NCI-H524 treated with DMSO at 0.1 percent for 48 hours (cell line): ENCODE data around the gene CNDP1.
A peak's percentile ranks its signal among the peaks of the same experiment; 100 is the strongest.
"Not testable (repeated sequence)": the region's sequence is repeated elsewhere in the genome, so short reads cannot be mapped to it uniquely, and the experiment has no call there.

ENCODE experiments used
- DNase-seq: peaks from one replicate; lab custom pipeline; 2025; lab: John Stamatoyannopoulos, UW

CNDP1 gene

DNA sequence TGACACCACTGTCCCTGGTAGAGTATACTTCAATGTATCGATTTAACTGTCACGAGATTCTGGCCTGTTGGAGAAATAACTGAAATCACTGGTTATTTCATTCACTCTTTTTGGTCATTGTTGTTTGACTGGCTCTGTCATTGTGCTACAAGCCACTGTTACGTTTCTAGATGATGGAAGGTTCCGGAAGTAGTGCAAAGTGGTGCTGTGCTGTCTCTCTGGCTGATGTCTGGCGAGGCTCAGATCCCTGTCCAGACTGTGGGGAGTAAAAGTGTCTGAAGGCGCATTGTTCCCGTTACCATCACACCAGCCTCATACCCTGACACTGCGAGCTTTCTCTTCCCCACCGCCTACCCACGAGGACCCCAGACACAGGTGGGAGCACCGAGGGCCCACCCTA, 11.7 kb downstream of the CNDP1 start:
- DNase-seq: no peak

- no peak for DNase-seq
Observed at GRCh38 chr18:74546751-74547530, 12.6 kb downstream of the CNDP1 start.

DNA sequence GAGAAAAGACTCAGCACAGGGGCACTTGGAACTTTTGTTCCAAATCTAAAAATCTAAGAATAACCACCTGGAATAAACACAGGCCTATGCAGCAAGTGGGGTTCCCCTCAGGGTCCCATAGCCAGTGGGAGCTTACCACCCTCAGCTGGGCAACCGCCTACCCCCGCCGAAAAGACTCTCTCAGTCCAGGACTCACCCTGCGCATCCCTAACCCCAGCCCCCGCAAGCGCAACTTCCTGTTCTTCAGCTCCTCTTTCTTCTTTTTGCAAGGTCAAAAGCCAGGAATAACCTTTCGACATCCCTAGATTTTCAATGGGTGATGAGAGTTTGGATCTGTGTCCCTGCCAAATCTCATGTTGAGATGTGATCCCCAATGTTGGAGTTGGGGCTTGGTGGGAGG, 13.6 kb downstream of the CNDP1 start:
- no peak for DNase-seq

- DNase-seq: no peak
Observed at GRCh38 chr18:74549591-74550104, 15.3 kb downstream of the CNDP1 start.

DNA sequence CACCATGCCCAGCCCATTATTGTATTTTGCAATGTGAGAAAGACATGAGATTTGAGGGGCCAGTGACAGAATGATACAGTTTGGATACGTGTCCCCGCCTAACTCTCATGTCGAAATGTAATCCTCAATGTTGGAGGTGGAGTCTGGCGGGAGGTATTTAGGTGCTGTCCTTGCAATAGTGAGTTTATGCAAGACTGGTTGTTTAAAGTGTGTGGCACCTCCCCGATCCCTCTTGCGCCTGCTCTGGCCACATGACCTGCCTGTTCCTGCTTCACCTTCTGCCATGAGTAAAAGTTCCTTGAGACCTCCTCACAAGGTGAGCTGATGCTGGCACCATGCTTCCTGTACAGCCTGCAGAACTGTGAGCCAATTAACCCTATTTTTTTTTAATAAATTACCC, 16.6 kb downstream of the CNDP1 start:
- no peak for DNase-seq

DNA sequence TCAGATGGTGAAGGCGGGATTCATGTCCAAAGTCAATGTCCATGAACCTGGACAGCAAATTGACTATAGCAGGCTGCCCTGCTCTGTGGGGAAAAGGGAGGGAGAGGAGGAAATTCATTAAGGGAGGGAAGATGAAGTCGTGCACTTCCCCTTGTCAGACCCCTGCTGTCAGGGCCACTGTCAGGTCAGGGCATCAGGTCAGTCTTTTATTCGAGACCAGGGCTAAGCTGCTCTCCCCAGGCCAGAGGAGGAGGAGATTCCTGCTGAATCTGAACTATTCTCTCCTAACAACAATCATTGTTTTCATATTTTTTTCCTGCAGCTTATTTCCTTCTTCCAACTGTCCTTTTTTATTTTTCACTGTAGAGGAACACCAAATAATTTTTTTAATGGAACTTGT, 17.2 kb downstream of the CNDP1 start:
- no peak for DNase-seq

- DNase-seq: peak; percentile 2
Observed at GRCh38 chr18:74551936-74552555, 17.7 kb downstream of the CNDP1 start.

- DNase-seq: no peak
Observed at GRCh38 chr18:74556126-74556525, 21.8 kb downstream of the CNDP1 start.

DNA sequence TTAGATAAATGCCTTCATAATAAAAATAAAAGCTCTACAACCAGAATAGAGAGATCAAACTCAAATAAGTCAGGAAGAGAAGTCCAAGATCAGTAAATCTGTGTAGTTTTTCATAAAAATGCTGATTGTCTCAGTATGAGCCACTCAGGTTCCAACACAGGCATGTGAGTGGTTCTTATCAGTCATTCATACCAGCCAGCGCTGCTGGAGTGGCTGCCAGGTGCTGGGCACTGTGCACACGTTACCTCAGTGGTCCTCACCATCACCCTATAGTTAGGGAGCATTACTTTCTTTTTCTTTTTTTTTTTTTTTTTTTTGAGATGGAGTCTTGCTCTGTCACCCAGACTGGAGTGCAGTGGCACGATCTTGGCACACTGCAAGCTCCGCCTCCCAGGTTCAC, 23.8 kb downstream of the CNDP1 start:
- no peak for DNase-seq

GRCh38 chr18:74562131-74562730, 27.9 kb downstream of the CNDP1 start:
- DNase-seq: no peak

GRCh38 chr18:74562775-74563174, 28.5 kb downstream of the CNDP1 start:
- DNase-seq: no peak

- DNase-seq: no peak
Observed at GRCh38 chr18:74563999-74564398, 29.7 kb downstream of the CNDP1 start.

DNA sequence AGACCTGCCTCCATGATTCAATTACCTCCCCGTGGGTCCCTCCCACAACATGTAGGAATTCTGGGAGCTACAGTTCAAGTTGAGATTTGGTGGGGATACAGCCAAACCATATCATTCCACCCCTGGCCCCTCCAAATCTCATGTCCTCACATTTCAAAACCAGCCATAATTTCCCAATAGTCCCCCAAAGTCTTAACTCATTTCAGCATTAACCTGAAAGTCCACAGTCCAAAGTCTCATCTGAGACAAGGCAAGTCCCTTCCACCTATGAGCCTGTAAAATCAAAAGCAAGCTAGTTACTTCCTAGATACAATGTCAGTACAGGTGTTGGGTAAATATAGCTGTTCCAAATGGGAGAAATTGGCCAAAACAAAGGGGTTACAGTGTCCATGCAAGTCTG, 30.9 kb downstream of the CNDP1 start:
- not testable (repeated sequence) for DNase-seq

DNA sequence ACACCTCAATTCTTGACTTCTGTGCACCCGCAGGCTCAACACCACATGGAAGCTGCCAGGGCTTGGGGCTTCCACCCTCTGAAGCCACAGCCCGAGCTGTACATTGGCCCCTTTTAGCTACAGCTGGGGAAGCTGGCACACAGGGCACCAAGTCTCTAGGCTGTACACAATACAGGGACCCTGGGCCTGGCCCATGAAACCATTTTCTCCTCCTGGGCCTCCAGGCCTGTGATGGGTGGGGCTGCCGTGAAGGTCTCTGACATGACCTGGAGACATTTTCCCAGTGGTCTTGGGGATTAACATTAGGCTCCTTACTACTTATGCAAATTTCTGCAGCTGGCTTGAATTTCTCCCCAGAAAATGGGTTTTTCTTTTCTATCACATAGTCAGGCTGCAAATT, 31.7 kb downstream of the CNDP1 start:
- not testable (repeated sequence) for DNase-seq

DNA sequence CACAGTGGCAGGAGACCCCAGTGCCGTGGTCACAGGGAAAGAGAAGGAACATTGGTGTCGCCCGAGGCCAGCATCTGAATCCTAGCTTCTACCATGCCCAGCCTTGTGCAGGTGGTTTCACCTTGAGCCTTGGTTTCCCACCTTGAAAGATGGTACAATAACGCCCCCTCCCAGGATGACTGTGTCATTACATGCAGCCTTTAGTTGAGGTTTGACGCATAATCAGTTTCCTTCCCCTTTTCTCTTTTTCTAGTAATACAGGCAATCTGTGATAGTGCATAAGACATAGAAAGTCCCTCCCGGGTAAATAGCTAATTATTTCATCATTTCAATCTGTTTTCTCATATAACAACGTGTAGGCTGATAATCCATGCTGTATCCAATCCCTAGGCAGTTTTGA, 33.5 kb downstream of the CNDP1 start:
- no peak for DNase-seq

- DNase-seq: no peak
Observed at GRCh38 chr18:74569401-74569800, 35.1 kb downstream of the CNDP1 start.

GRCh38 chr18:74570266-74570665, 36.0 kb downstream of the CNDP1 start:
- no peak for DNase-seq

DNA sequence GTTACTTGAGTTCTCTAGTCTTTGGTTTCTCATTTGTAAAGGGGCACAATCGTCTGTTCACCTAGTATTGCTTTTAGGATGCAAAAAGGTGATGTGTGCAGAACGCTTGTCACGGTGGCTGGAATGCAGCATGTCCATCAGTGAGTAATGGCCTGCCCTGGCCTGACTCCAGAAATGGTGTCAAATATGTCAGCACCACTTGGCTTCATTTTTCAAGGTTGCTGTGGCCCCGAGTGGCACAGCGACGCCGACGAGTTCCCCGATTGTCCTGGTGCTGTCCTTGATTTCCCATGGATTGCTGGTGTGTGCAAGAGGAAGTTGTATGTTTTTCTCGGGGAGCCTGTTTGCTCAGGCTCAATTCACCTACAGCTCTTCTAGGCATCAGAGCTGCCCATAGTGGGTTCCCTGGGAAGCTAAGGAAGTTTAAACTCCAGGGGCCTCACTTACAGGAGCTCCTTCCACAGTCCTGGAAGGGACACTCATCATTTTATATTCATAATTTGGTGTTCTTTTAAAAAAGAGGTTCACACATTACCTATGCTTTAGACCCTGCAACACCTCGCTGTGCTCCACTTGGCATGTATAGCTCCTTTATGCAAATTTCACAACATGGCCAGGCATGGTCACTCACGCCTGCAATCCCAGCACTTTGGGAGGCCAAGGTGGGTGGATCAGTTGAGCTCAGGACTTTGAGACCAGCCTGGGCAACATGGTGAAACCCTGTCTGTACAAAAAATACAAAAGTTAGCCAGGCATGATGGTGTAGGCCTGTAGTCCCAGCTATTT, 37.8 kb downstream of the CNDP1 start:
- no peak for DNase-seq

DNA sequence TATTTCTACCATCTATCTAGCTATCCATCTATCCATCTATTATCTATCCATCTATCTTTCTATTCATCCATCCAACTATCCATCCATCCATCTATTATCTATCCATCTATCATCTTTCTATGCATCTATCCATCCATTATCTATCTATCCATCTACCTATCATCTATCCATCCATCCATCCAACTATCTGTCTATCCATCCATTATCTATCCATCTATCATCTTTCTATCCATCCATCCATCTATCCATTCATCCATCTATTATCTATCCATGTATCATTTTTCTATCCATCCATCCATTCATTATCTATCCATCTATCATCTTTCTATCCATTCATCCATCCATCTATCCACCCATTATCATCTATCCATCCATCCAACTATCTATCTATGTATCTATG, 38.8 kb downstream of the CNDP1 start:
- DNase-seq: no peak

DNA sequence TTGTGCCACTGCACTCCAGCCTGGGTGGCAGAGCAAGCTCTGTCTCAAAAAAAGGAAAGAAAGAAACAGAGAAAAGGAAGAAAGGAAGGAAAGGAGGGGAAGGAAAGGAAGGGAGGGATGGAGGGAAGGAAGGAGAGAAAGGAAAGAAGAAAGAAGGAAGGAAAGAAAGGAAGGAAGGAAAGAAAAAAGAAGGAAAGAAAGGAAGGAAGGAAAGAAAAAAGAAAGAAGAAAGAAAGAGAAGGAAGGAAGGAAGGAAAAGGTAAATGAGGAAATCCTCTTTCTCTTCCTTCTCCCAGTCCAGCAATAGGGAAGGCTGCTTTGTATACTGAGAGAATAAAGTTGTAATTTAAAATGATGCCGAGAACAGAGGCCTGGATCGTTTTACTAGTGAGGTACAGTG, 40.6 kb downstream of the CNDP1 start:
- no peak for DNase-seq

GRCh38 chr18:74577019-74577418, 42.7 kb downstream of the CNDP1 start:
- DNase-seq: no peak

- DNase-seq: no peak
Observed at GRCh38 chr18:74579496-74580065, 45.3 kb downstream of the CNDP1 start.
